Bronchial epithelial cell (primary cell): ENCODE data around the gene PCDHA1. TPM values are rescaled to one million over a fixed set of nuclear protein-coding genes. Genes with fewer than 3 reads are reported as not detected.

ENCODE experiments used
- DNase-seq: peaks from one replicate; pipeline ENCODE4 v3.0.0-alpha.2; 2010; ENCODE audit warnings: low read depth
- FAIRE-seq: peaks from 2 replicates; lab custom pipeline; 2011; peaks lifted over from hg19 to GRCh38; lab: Jason Lieb, UNC
- H3K27me3 ChIP-seq: 2 replicates; pipeline ENCODE4 v1.5.1; 2011; ENCODE audit warnings: low read length; ENCODE audit not compliant: control insufficient read depth, insufficient read depth
- H3K36me3 ChIP-seq: 2 replicates; pipeline ENCODE4 v1.5.1; 2011; ENCODE audit warnings: low read length; ENCODE audit not compliant: control insufficient read depth, insufficient read depth
- H3K4me3 ChIP-seq: 2 replicates; pipeline ENCODE4 v1.5.1; 2011; ENCODE audit warnings: mild to moderate bottlenecking, low read depth, low read length, control low read depth
- CTCF ChIP-seq: IDR thresholded peaks from 2 replicates; pipeline ENCODE4 v1.5.1; 2011; ENCODE audit warnings: mild to moderate bottlenecking, moderate library complexity, low read length, control low read depth, inconsistent platforms; ENCODE audit not compliant: insufficient read depth, severe bottlenecking
- total RNA-seq: library from RNA; depleted of rRNA; stranded (reverse); fragments of >200 nt; gene quantifications from 2 replicates; pipeline ENCODE4 v1.2.1, GENCODE V29; 2014

PCDHA1 gene
- total RNA-seq, 1 donor from 2014 or later: under 0.01 TPM

- Histone ChIP-seq H3K36me3 (no peaks in the 10 kb centered on the region), H3K27me3 (peaks cover 2% of the 10 kb centered on the region), H3K4me3 (peak within 1 kb of the TSS; percentile 36)
- DNase-seq: no peak
- FAIRE-seq: no peak
- TF ChIP-seq CTCF: no peak
Observed at GRCh38 chr5:141050622-141051520, 264.9 kb downstream of the PCDHA1 start, which contains the start of gene PCDHB1. Gene PCDHB1 (plus strand): TSS chr5:141051374. CDS start chr5:141051471, 97 bp downstream.

- Histone ChIP-seq H3K27me3 (peaks cover 2% of the 10 kb centered on the region), H3K36me3 (no peaks in the 10 kb centered on the region), H3K4me3 (peak overlapping the region; percentile 36)
- no peak for DNase-seq
- TF ChIP-seq CTCF: no peak
- FAIRE-seq: no peak
Observed at GRCh38 chr5:141051521-141051866, 265.6 kb downstream of the PCDHA1 start.

Other genes with a start within 250 kb of the PCDHA1 start
- 2.6 and 3.2 TPM in 2 replicates for gene EIF4EBP3, start 238.5 kb upstream of the PCDHA1 start, total RNA-seq
- 39.8 and 48.5 TPM in 2 replicates for gene SRA1, start 228.7 kb upstream of the PCDHA1 start, total RNA-seq
- gene APBB3, start 221.5 kb upstream of the PCDHA1 start, total RNA-seq: 6.3 and 8.1 TPM in 2 replicates
- 13.2 and 21.4 TPM in 2 replicates for gene SLC35A4, start 221.3 kb upstream of the PCDHA1 start, total RNA-seq
- 2.3 and 3.2 TPM in 2 replicates for gene CD14, start 153.0 kb upstream of the PCDHA1 start, total RNA-seq
- 15.7 and 18.2 TPM in 2 replicates for gene TMCO6, start 146.7 kb upstream of the PCDHA1 start, total RNA-seq
- gene NDUFA2, start 138.5 kb upstream of the PCDHA1 start, total RNA-seq: 16.8 and 46.5 TPM in 2 replicates
- 58.4 and 98.7 TPM in 2 replicates for gene IK, start 138.3 kb upstream of the PCDHA1 start, total RNA-seq
- 35.7 and 40.8 TPM in 2 replicates for gene WDR55, start 121.2 kb upstream of the PCDHA1 start, total RNA-seq
- gene DND1, start 112.6 kb upstream of the PCDHA1 start, total RNA-seq: 0.26 TPM in 2 replicates
- gene HARS1, start 94.8 kb upstream of the PCDHA1 start, total RNA-seq: 55.3 and 73.0 TPM in 2 replicates
- gene HARS2, start 94.7 kb upstream of the PCDHA1 start, total RNA-seq: 28.9 and 32.9 TPM in 2 replicates
- 47.1 and 76.7 TPM in 2 replicates for gene ZMAT2, start 85.7 kb upstream of the PCDHA1 start, total RNA-seq
- under 0.01 TPM in 1 of 2 replicates, not detected in the other for gene PCDHA2, start 8.7 kb downstream of the PCDHA1 start, total RNA-seq
- gene PCDHA3, start 14.9 kb downstream of the PCDHA1 start, total RNA-seq: under 0.01 TPM in 1 of 2 replicates, not detected in the other
- gene PCDHA4, start 20.9 kb downstream of the PCDHA1 start, total RNA-seq: 0.26 and 0.77 TPM in 2 replicates
- gene PCDHA5, start 35.5 kb downstream of the PCDHA1 start, total RNA-seq: 0.13 TPM in 1 of 2 replicates, not detected in the other
- gene PCDHA6, start 41.8 kb downstream of the PCDHA1 start, total RNA-seq: 0.13 TPM in 1 of 2 replicates, not detected in the other
- gene PCDHA7, start 48.1 kb downstream of the PCDHA1 start, total RNA-seq: under 0.01 and 0.13 TPM in 2 replicates
- gene PCDHA8, start 55.0 kb downstream of the PCDHA1 start, total RNA-seq: 0.13 TPM in 1 of 2 replicates, not detected in the other
- under 0.01 TPM in 2 replicates for gene PCDHA9, start 62.2 kb downstream of the PCDHA1 start, total RNA-seq
- gene PCDHA10, start 69.8 kb downstream of the PCDHA1 start, total RNA-seq: under 0.01 TPM in 2 replicates
- gene PCDHA11, start 82.8 kb downstream of the PCDHA1 start, total RNA-seq: 0.79 and 1.8 TPM in 2 replicates
- gene PCDHA12, start 89.2 kb downstream of the PCDHA1 start, total RNA-seq: under 0.01 and 0.13 TPM in 2 replicates
- gene PCDHA13, start 96.0 kb downstream of the PCDHA1 start, total RNA-seq: 0.13 and 0.26 TPM in 2 replicates
- 1.6 and 1.7 TPM in 2 replicates for gene PCDHAC1, start 140.2 kb downstream of the PCDHA1 start, total RNA-seq
- 14.1 and 16.8 TPM in 2 replicates for gene PCDHAC2, start 180.3 kb downstream of the PCDHA1 start, total RNA-seq